Esophagus squamous epithelium (tissue), 4 donors: ENCODE results near the gene GABRG3.

Experiments
- POLR2A ChIP-seq, 4 donors: fragments of 450-650 bp; IDR thresholded peaks; one replicate each; pipeline ENCODE4 v1.6.1; 2017; ENCODE audit warnings: antibody characterized with exemption in 4 of 4, mild to moderate bottlenecking in 4 of 4, moderate library complexity in 3 of 4
- TF ChIP-seq, protein P1 (sequence below), 6 experiments: fragments of 450-650 bp in 4 of 6; fragments of 200-600 bp in 2 of 6; sonication (generic) in 2 of 6; IDR thresholded peaks; one replicate each; pipeline ENCODE4 v1.5.1; 2016 to 2019; ENCODE audit warnings: antibody characterized with exemption in 6 of 6, mild to moderate bottlenecking in 4 of 6, moderate library complexity in 4 of 6

DNA sequence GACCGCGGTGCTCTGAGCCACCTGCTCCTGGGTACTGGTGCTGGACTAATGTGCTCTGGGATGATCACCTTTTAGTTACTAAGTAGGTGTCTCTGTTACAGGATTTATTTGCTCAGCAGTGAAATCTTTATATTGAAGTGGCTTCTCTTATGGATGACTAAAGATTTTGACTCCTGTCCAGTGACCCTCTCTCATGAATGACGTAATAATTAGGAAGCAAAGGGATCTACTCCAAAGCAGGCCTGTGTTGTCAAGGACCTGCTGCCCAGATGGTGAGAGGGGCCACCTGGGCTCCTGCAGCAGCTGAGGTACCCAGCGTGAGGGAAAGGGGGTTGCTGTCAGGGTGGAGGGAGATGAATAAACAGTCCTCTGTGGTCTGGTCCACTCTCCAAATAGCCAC is 263.6 kb downstream of the GABRG3 start:
- TF ChIP-seq, protein P1, sequence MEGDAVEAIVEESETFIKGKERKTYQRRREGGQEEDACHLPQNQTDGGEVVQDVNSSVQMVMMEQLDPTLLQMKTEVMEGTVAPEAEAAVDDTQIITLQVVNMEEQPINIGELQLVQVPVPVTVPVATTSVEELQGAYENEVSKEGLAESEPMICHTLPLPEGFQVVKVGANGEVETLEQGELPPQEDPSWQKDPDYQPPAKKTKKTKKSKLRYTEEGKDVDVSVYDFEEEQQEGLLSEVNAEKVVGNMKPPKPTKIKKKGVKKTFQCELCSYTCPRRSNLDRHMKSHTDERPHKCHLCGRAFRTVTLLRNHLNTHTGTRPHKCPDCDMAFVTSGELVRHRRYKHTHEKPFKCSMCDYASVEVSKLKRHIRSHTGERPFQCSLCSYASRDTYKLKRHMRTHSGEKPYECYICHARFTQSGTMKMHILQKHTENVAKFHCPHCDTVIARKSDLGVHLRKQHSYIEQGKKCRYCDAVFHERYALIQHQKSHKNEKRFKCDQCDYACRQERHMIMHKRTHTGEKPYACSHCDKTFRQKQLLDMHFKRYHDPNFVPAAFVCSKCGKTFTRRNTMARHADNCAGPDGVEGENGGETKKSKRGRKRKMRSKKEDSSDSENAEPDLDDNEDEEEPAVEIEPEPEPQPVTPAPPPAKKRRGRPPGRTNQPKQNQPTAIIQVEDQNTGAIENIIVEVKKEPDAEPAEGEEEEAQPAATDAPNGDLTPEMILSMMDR (IDR thresholded peaks at IDR 0.05) = no peak
- no peak for TF ChIP-seq POLR2A (IDR thresholded peaks at IDR 0.05)
